Neutrophil (primary cell): Measurements from ENCODE around the gene CCNK.

Experiments
- H3K27ac ChIP-seq: fragments of 200-600 bp; sonication (generic); 2 replicates; pipeline ENCODE4 v1.5.1; 2016; ENCODE audit warnings: mild to moderate bottlenecking, moderate library complexity
- H3K27me3 ChIP-seq: fragments of 200-600 bp; sonication (generic); 2 replicates; pipeline ENCODE4 v1.6.0; 2016; ENCODE audit warnings: mild to moderate bottlenecking
- H3K36me3 ChIP-seq: fragments of 200-600 bp; sonication (generic); 2 replicates; pipeline ENCODE4 v1.5.1; 2017
- H3K4me1 ChIP-seq, 2 experiments: fragments of 200-600 bp in 1 of 2; sonication (generic) in 1 of 2; 1 replicate in 1 of 2; 2 replicates in 1 of 2; pipeline versions ENCODE4 v1.5.1 to v1.6.1; 2013 to 2016; ENCODE audit warnings: low read depth in 1 of 2, low read length in 1 of 2, mild to moderate bottlenecking in 1 of 2, moderate library complexity in 1 of 2; ENCODE audit not compliant: control insufficient read depth in 1 of 2, insufficient read depth in 1 of 2
- H3K4me3 ChIP-seq, 2 experiments: fragments of 200-600 bp in 1 of 2; sonication (generic) in 1 of 2; 1 replicate in 1 of 2; 2 replicates in 1 of 2; pipeline ENCODE4 v1.5.1; 2013 to 2016; ENCODE audit warnings: low read depth in 1 of 2, low read length in 1 of 2, mild to moderate bottlenecking in 1 of 2, moderate library complexity in 1 of 2
- H3K9me3 ChIP-seq: fragments of 200-600 bp; sonication (generic); 2 replicates; pipeline ENCODE4 v1.5.1; 2016
- TF ChIP-seq, protein P1 (sequence below): fragments of 200-600 bp; sonication (generic); IDR thresholded peaks from 2 replicates; pipeline ENCODE4 v1.5.1; 2016; ENCODE audit warnings: antibody characterized with exemption

Gene CCNK

DNA sequence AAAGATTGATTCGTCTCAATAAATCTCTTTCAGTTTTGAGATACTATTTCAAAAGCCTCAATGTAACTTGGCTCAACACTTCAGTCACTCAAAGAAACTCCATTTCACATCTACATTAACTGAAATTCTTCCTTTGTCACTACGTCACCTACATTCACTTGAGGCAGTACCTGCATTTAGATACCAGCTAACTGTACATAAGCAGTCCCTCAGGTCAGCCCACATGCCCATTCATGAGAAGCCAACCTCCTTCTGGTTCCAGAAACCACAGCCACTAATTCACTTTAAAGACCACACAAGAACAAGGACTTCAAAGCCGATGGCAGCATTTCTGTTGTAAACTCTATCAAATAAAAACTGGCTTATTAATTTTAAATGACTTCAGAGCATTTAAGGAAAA lies 43.5 kb upstream of the CCNK start:
- H3K27me3 ChIP-seq: no peaks in the 10 kb centered on the region
- TF ChIP-seq, protein P1, sequence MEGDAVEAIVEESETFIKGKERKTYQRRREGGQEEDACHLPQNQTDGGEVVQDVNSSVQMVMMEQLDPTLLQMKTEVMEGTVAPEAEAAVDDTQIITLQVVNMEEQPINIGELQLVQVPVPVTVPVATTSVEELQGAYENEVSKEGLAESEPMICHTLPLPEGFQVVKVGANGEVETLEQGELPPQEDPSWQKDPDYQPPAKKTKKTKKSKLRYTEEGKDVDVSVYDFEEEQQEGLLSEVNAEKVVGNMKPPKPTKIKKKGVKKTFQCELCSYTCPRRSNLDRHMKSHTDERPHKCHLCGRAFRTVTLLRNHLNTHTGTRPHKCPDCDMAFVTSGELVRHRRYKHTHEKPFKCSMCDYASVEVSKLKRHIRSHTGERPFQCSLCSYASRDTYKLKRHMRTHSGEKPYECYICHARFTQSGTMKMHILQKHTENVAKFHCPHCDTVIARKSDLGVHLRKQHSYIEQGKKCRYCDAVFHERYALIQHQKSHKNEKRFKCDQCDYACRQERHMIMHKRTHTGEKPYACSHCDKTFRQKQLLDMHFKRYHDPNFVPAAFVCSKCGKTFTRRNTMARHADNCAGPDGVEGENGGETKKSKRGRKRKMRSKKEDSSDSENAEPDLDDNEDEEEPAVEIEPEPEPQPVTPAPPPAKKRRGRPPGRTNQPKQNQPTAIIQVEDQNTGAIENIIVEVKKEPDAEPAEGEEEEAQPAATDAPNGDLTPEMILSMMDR: no peak
- no peaks in the 10 kb centered on the region for H3K9me3 ChIP-seq
- H3K4me3 ChIP-seq: no peak overlapping the region
- H3K27ac ChIP-seq: no peak overlapping the region
- no peaks in the 10 kb centered on the region for H3K4me1 ChIP-seq
- H3K36me3 ChIP-seq: peaks cover 63% of the 10 kb centered on the region

DNA sequence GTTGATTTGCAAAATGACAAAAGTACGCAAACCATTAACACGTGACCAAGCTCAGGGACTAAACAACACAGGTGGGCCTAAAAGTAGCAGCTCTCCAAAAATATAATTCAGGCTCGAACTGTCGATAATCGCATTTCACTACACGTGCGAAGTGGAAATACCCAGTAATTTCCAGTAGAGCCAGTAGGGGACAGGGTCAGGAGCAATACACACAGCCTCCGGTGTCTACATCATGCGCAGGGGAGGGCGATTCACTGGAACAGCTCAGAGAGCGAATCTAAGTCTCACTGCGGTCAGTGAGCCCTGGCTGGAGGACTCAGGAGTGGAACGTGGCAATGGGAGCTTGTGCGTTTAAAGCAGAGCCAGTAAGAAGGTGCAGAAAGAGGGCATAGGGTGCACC lies 40.9 kb upstream of the CCNK start:
- H3K27me3 ChIP-seq: no peaks in the 10 kb centered on the region
- no peak overlapping the region for H3K4me3 ChIP-seq
- H3K27ac ChIP-seq: no peak overlapping the region
- no peaks in the 10 kb centered on the region for H3K9me3 ChIP-seq
- H3K36me3 ChIP-seq: peaks cover 72% of the 10 kb centered on the region
- H3K4me1 ChIP-seq: no peaks in the 10 kb centered on the region
- TF ChIP-seq, protein P1: no peak

DNA sequence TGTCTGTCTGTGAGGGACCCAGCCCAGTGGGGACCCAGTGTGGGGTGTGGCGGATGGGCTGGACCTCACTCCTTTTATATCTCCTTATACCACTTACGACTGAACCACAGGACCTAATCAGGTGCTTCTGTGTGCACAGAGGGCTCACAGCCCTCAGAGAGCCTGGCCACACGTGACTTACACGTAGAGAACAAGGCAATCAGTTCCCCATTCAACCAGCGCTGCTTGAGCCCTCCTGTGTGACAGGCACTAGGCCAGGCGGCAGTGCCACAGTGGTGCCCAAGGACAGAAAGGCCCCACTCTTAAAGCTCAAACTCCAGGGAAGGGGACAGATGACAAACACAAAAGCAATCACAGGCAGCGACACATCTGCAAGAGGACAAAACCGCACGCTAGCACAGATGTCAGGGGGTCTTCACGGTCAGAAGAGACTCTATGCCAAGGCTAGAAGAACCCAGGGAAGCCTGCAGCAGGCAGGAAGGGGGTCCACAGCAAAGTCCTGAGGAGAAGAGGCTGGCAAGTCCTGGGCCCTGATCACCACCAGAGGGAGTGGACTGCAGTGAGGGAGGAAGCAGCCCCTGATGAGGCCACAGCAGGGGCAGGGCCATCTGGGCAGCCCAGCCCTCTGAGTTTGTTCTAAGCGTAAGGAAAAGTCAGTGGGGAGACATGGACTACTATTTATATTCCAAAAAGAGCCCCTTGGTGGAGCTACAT lies 39.9 kb upstream of the CCNK start:
- Histone ChIP-seq H3K4me1 (no peaks in the 10 kb centered on the region), H3K27me3 (no peaks in the 10 kb centered on the region), H3K4me3 (no peak overlapping the region), H3K9me3 (no peaks in the 10 kb centered on the region), H3K36me3 (peaks cover 73% of the 10 kb centered on the region), H3K27ac (no peak overlapping the region)
- TF ChIP-seq, protein P1: no peak

DNA sequence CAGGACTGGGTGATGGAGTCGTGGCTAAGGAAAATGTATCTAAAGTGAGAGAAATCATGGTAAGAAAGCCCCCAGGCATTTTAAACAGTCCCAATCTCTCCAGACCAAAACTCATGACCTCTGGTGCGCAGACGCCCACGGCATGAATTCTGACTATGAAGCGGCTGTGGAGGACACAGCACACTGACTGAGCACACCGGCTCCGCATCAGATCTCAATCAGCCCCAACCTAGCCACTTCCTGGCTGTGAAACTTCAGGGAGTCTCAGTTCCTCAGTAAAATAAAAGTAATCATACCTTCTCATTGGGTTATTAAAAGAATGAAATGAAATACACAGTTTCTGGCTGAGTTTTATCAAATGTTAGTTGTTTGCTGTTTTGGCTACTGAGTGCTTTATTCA lies 39.3 kb upstream of the CCNK start:
- Histone ChIP-seq H3K27ac (no peak overlapping the region), H3K4me3 (no peak overlapping the region), H3K4me1 (no peaks in the 10 kb centered on the region), H3K36me3 (peaks cover 73% of the 10 kb centered on the region), H3K27me3 (no peaks in the 10 kb centered on the region), H3K9me3 (no peaks in the 10 kb centered on the region)
- TF ChIP-seq, protein P1: no peak

DNA sequence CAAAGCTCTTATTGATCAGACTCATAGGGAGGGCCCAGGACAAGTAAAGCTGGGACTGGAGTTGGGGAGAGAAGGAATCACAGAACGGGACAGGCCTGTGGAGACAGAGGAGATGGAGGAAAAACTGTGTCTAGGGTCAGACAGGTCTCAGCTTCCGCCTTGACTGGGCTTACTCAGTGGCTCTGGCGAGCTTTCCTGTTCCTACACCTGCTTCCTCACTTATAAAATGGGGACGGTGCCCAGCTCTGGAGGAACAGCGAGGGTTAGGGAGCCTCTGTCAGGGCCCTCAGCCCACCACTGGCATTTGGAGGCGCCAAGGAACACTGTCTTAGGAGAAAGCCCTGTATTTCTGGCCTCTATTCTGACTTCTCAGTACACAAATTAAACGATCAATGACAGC lies 35.3 kb upstream of the CCNK start:
- Histone ChIP-seq H3K9me3 (no peaks in the 10 kb centered on the region), H3K36me3 (peaks cover 89% of the 10 kb centered on the region), H3K4me3 (no peak overlapping the region), H3K27me3 (no peaks in the 10 kb centered on the region), H3K27ac (no peak overlapping the region), H3K4me1 (no peaks in the 10 kb centered on the region)
- TF ChIP-seq, protein P1: no peak

DNA sequence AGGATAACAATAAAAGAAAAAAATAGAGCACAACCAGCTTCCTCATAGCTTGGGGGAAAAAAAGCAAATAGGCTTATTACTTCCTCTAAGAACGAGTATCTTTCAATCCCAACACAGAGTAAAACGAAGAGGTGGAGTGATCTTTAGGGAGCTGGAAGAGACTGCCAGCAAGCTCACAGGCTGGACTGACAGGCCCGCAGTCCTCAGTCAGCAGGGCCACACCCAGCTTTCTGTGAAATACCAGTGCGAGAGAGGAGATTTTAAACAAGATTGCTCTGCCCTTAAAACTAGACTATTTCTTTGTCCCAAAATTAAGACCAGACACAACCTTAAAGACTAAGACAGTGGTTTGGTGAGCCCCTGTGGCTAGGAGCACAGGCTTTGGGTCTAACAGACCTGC lies 33.5 kb upstream of the CCNK start:
- Histone ChIP-seq H3K9me3 (no peaks in the 10 kb centered on the region), H3K27ac (no peak overlapping the region), H3K36me3 (peaks cover 93% of the 10 kb centered on the region), H3K4me1 (no peaks in the 10 kb centered on the region), H3K4me3 (no peak overlapping the region), H3K27me3 (no peaks in the 10 kb centered on the region)
- TF ChIP-seq, protein P1: no peak
